Muscle layer of colon (tissue), 2 donors: ENCODE results near the gene AKR1E2.

Source experiments
- H3K27ac ChIP-seq: one replicate; pipeline ENCODE4 v1.7.0; 2013; ENCODE audit warnings: low read depth, mild to moderate bottlenecking, low read length, moderate library complexity
- H3K27me3 ChIP-seq, 2 donors: one replicate each; pipeline ENCODE4 v1.7.0; 2013; ENCODE audit warnings: low read length in 2 of 2, mild to moderate bottlenecking in 2 of 2; ENCODE audit not compliant: insufficient read depth in 2 of 2, control insufficient read depth in 1 of 2
- H3K36me3 ChIP-seq: one replicate; pipeline ENCODE4 v1.7.0; 2013; ENCODE audit warnings: mild to moderate bottlenecking, low read length; ENCODE audit not compliant: insufficient read depth
- H3K4me1 ChIP-seq: one replicate; pipeline ENCODE4 v1.7.0; 2013; ENCODE audit warnings: mild to moderate bottlenecking, low read length; ENCODE audit not compliant: insufficient read depth
- H3K4me3 ChIP-seq, 2 donors: one replicate each; pipeline ENCODE4 v1.7.0; 2013; ENCODE audit warnings: low read length in 2 of 2, low read depth in 1 of 2, mild to moderate bottlenecking in 1 of 2, moderate library complexity in 1 of 2
- H3K9ac ChIP-seq: one replicate; pipeline ENCODE4 v1.7.0; 2013; ENCODE audit warnings: low read length
- H3K9me3 ChIP-seq: one replicate; pipeline ENCODE4 v1.7.0; 2013; ENCODE audit warnings: mild to moderate bottlenecking, low read length
- donor health status: abdominal sarcoma.
- donor health status: Adenocarcinoma of cecum.

The AKR1E2 gene

DNA sequence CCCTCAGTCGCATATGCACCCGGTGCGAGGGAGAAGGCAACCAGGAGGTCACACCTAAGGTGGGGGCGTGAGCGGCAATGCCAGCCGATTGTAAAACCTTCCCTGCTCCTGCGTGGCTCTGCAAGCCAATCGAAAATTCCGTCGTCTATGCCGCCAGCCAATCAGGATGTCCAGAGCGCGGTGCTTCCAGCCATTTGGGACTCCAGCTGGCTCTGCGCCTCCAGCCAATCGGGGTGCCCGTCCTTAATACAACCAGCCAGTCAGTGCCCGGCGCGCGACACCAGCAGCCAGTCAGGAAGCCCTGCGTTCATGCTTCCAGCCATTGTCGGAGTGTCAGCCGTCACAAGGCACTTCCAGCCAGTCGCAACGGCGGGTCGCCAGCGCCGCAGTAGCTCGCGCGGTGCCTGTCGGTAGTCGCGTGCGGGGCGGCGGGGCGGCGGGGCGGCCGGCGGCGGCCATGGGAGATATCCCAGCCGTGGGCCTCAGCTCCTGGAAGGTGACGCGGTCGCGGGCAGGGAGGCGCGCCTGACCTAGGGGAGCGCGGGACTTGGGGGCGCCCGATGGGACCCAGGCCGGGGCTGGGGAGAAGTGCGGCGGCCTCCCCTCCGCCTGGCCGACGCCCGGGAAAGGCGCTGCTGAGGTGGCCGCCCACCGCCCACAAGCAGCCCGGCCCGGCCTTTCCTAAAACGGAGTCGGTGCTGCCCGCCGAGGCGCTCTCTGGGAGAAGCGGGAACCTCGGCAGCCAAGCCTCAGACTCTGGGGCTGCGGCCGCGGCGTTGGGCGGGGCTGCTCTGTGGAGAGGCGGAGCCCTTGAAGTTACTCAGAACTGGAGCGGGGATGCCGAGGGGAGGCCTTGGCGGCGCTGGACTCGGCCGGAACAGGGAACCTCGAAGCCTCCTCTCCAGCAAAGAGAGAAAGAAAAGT is at the start of gene AKR1E2:
Gene AKR1E2, plus strand, starts transcription at position 340 of the 924 bp plus-strand sequence. Its CDS starts 118 bp downstream, at position 458.
- Histone ChIP-seq H3K9me3 (no peaks in the 10 kb centered on the region), H3K9ac (no peak within 1 kb of the TSS), H3K27ac (peak within 1 kb of the TSS; percentile 61)

DNA sequence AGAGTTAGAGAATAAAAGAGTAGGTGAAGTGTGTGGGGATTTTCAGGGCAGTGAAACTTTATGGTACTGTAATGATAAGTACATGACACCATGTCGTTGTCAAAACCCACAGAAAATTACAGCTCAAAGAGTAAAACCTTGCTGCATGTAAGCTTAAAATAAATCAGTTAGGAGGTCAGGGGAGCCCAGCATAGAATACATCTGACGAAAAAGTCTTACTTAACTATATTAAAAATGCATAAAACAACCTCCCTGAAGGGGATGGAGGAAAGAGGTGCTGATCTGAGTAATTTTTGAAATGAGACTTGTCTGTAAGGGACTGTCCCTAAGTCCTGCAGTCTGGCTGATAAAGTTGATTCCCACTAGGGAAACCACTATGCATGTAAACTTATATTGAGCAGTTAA is 49.8 kb upstream of the AKR1E2 start:
- no peak overlapping the region for H3K9ac ChIP-seq
- no peak overlapping the region for H3K27ac ChIP-seq
- no peak overlapping the region for H3K4me3 ChIP-seq
- H3K36me3 ChIP-seq, result no peaks in the 10 kb centered on the region
- peaks cover 4% of the 10 kb centered on the region for H3K4me1 ChIP-seq
- H3K9me3 ChIP-seq, result no peaks in the 10 kb centered on the region
- H3K27me3 ChIP-seq, result no peaks in the 10 kb centered on the region

More for the DNA sequence above, at the start of gene AKR1E2:
- no peaks in the 10 kb centered on the region for H3K4me1 ChIP-seq
- H3K27me3 ChIP-seq, result no peaks in the 10 kb centered on the region
- no peaks in the 10 kb centered on the region for H3K36me3 ChIP-seq
- H3K4me3 ChIP-seq, result peak within 1 kb of the TSS; percentile 15 to 67

DNA sequence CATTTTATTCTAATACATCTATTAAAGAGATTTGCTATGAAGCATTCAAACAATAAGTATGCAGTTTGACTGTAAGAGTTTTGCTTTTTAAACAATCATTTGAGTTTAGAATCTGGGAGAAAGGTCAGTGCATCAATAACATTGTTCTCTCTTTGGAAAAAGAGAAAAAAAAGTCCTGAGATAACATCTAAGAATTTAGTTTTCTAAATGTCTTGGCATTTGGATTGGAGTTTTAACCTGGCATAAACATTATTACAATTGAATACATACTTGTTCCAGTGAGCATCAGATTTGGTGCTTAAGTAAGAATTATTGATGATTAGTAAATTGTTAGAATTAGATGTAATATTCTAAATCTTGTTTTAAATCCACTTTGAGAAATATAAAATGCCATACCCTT is 47.2 kb upstream of the AKR1E2 start:
- Histone ChIP-seq H3K9me3 (no peaks in the 10 kb centered on the region), H3K4me3 (no peak overlapping the region), H3K27ac (no peak overlapping the region), H3K27me3 (no peaks in the 10 kb centered on the region), H3K36me3 (no peaks in the 10 kb centered on the region), H3K4me1 (no peaks in the 10 kb centered on the region), H3K9ac (no peak overlapping the region)

DNA sequence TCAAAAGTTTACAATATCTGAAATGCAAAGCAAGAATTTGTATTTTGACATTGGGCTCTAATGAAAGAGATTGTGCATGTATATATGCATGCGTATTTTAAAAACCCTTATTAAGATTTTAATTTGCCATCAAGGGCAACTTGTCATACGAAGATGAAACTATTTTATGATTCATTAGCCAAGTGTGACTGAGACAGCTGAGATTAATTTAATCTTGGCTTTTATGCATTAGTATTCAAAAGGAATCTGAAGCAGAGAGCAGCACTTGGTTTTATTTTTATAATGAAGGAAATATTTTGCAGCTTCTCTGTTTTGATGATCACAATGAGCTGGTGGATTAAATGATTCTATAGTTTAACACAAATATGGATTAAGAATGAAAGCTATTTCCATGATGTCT is 45.9 kb upstream of the AKR1E2 start:
- Histone ChIP-seq H3K9me3 (no peaks in the 10 kb centered on the region), H3K27me3 (no peaks in the 10 kb centered on the region), H3K4me1 (no peaks in the 10 kb centered on the region), H3K4me3 (no peak overlapping the region), H3K36me3 (no peaks in the 10 kb centered on the region), H3K27ac (no peak overlapping the region), H3K9ac (no peak overlapping the region)

DNA sequence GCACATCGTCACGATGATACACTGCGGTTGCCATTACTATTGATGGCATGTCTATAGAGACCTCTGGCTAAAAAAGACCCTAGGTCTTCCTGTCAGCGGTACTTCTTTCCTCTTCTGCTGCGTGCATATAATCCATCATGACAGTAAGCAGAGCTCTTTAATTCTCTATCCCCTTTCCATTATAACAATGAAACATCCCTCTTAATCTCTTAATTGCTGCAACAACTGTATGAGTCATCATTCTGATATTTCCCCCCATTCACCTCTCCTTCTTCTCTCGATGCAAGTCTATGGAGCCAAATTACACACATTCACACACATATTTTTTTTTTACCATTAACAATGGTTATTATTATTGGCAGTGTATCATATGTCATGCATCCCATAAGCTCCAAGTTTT is 45.2 kb upstream of the AKR1E2 start:
- Histone ChIP-seq H3K4me1 (no peaks in the 10 kb centered on the region), H3K27me3 (no peaks in the 10 kb centered on the region), H3K4me3 (no peak overlapping the region), H3K27ac (no peak overlapping the region), H3K9ac (no peak overlapping the region), H3K36me3 (no peaks in the 10 kb centered on the region), H3K9me3 (no peaks in the 10 kb centered on the region)

DNA sequence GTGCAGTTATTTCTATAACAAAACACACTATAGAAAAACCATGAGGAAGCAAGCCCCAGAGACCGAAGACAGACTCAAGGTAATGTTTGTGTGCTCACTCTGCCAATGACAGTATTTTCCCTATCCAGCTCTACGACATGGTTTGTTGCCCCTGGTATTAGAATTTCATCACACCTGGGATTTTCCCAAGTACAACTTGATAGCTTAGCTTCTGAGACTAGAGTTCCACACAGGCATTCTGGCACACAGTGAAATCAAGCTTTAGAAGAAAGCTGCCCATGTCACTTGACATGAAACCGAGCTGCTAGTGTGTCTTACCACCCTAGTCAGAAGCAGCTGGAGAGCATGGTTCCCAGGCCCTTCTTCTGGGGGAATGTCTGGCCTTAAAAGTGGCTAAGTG is 44.1 kb upstream of the AKR1E2 start:
- Histone ChIP-seq H3K9ac (no peak overlapping the region), H3K4me1 (no peaks in the 10 kb centered on the region), H3K27me3 (no peaks in the 10 kb centered on the region), H3K4me3 (no peak overlapping the region), H3K9me3 (no peaks in the 10 kb centered on the region), H3K27ac (no peak overlapping the region), H3K36me3 (no peaks in the 10 kb centered on the region)

DNA sequence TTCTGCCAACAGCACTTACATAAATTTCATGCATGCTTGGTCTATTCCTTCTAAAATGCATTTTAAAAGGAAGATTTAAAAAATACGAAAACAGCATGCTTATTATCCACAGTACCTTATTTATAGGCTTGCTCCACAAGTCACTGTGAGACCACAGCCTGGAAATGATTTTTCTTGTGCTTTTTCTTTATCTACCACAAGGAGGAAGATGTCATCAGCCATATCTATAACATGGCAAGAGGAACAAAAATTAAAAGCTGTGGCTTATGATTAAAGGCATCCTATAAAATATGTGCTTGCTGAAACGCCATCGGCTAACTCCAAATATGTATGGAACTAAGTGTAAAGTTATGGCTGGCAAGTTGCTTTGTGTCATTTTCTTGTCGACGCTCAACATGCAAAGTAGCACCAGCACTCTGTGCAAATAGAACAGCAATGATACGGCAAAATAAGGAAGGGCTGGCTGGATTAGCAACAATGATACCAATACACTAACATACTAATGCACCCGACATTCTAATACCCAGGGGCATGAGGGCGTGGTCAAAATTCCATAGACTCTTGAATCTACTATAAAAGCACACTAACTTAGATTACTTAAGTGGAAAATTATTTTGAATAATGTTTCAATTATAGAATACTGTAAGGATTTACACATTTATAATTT is 41.2 kb upstream of the AKR1E2 start:
- no peak overlapping the region for H3K27ac ChIP-seq
- no peaks in the 10 kb centered on the region for H3K27me3 ChIP-seq
- no peaks in the 10 kb centered on the region for H3K4me1 ChIP-seq
- H3K9me3 ChIP-seq, result no peaks in the 10 kb centered on the region
- no peaks in the 10 kb centered on the region for H3K36me3 ChIP-seq
- H3K9ac ChIP-seq, result no peak overlapping the region
- H3K4me3 ChIP-seq, result no peak overlapping the region

DNA sequence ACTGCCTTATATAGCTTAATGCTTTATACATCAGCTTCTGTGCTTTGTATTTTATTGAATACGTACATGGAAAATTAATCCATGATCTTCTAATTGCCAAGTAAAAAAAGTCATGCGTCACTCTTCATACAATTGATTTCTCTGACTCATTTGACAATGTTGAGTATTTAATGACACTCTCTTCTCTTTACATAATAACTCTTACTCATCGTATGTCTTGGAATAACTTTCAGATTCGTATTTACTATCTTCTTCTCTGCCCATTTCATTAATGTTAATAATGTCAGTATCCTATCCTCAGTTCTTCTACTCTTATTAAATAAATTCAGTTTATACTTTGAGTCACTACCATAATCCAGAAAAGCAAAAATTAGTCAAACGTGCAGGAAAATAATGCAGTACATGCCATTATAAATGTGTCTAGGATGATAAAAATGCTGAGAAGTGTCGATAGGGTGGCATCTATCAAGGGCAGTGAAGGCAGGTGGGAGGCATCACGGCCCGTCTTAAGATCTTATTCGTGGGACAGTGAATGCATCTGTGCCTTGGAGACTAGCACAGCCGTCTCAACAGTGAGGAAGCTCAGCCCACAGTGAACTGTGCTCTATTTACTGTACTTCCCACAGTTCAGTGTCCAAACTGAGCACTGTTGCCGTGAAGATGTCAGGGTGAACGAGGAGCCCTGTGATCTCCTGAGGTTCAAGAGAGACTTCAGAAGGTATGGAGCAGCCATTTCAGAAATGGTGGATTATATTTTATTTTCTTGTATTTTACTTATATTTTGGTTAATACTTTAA is 39.8 kb upstream of the AKR1E2 start:
- no peak overlapping the region for H3K27ac ChIP-seq
- no peak overlapping the region for H3K9ac ChIP-seq
- H3K9me3 ChIP-seq, result no peaks in the 10 kb centered on the region
- H3K4me3 ChIP-seq, result no peak overlapping the region
- H3K27me3 ChIP-seq, result no peaks in the 10 kb centered on the region
- no peaks in the 10 kb centered on the region for H3K4me1 ChIP-seq
- H3K36me3 ChIP-seq, result no peaks in the 10 kb centered on the region

DNA sequence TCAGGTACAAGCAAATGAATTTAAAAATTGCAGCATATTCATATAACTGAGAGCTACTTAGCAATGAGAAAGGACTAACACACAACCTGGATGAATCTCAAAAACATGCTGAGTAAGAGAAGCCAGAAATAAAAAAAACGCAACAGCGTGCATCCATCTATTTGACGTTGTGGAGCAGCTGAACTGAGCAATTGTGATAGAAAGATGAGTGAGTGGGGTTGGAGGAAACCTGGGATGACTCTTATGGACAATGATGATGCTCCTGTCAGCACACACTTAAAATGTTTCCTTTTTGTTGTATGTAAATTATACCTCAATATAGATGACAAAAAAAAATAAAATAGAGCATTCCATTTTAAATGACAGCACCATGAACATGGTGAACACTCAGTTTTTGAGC is 36.0 kb upstream of the AKR1E2 start:
- Histone ChIP-seq H3K27me3 (no peaks in the 10 kb centered on the region), H3K36me3 (no peaks in the 10 kb centered on the region), H3K4me1 (no peaks in the 10 kb centered on the region)

DNA sequence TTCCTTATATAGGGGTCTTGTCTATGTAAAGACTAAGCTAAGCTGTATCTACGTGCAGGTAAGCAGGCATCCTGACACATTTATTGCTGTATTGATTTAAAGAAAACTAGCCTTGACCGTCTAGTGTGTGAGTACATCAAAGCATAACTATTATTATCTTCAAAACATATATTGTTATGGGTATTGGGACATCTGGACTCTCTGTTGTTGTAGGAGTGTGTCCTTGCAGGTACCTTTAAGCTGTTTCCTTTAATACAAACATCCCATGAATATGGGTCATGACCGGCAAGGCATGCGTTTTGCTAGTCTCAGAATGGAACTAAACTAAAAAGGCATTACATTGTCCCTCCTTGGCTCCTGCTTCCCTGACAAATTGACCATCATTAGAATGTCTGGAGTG is 35.1 kb upstream of the AKR1E2 start:
- Histone ChIP-seq H3K9me3 (no peaks in the 10 kb centered on the region), H3K4me3 (no peak overlapping the region), H3K4me1 (no peaks in the 10 kb centered on the region), H3K27me3 (no peaks in the 10 kb centered on the region), H3K9ac (no peak overlapping the region), H3K36me3 (no peaks in the 10 kb centered on the region), H3K27ac (no peak overlapping the region)

More for the DNA sequence above, 36.0 kb upstream of the AKR1E2 start:
- no peak overlapping the region for H3K27ac ChIP-seq
- no peak overlapping the region for H3K9ac ChIP-seq
- no peaks in the 10 kb centered on the region for H3K9me3 ChIP-seq
- no peak overlapping the region for H3K4me3 ChIP-seq

DNA sequence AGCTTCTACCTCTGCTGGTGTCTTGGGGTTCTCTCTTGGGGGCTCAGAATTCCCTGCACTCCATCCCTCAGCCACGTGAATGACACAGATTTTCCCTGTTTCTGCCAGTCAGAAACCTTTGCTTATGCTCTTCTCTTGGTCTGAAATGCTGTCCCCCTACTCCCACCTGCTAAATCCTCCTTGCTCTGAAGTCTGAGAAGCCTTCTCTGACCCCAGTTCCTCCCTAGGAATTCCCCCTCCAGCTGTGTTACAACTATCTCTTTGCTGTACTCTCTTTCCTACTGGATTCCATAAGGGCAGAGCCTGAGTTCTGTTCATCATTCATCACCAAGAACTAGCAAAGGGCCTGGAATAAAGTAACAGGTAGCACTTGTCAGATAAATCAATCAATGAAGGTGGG is 33.6 kb upstream of the AKR1E2 start:
- Histone ChIP-seq H3K27me3 (no peaks in the 10 kb centered on the region), H3K9ac (no peak overlapping the region), H3K4me3 (no peak overlapping the region), H3K36me3 (no peaks in the 10 kb centered on the region), H3K27ac (no peak overlapping the region), H3K4me1 (no peaks in the 10 kb centered on the region), H3K9me3 (no peaks in the 10 kb centered on the region)
